ENCODE results near the gene TCERG1.

GRCh38 chr5:146446861-146447733 is at the start of gene TCERG1:
- TF ChIP-seq CTCF (IDR thresholded peaks at IDR 0.05) (peak; percentile 80 to 91 (median 83)), EP300 (IDR thresholded peaks at IDR 0.05) (no peak)

Measured in esophagus muscularis mucosa (tissue), 3 donors.